Activated CD4-positive, alpha-beta T cell treated with anti-CD3 and anti-CD28 coated beads, Interleukin-2, amount 10 ng/mL, durations not matched to agents 7 days and 5 days (primary cell): Measurements from ENCODE around the gene GSTA1. TPM values are rescaled to one million over a fixed set of nuclear protein-coding genes. Genes with fewer than 3 reads are reported as not detected.
"Not testable (repeated sequence)": the region's sequence is repeated elsewhere in the genome, so short reads cannot be mapped to it uniquely, and the experiment has no call there.

Experiments used
- CTCF ChIA-PET: fragments of 350-600 bp; sonication (Branson Sonifier 250); formaldehyde crosslinking; loops from one replicate; lab custom pipeline; 2021; ENCODE audit warnings: antibody characterized with exemption; lab: Charles Lee
- POLR2A ChIA-PET: fragments of 350-600 bp; sonication (Branson Sonifier 250); formaldehyde crosslinking; loops from one replicate; lab custom pipeline; 2021; ENCODE audit warnings: antibody characterized with exemption; lab: Charles Lee
- DNase-seq: peaks from one replicate; pipeline ENCODE4 v3.0.0-alpha.2; 2020
- H3K27ac Mint-ChIP-seq: one replicate; pipeline ENCODE4 v1.8.0; 2021; ENCODE audit warnings: mild to moderate bottlenecking, moderate library complexity, mixed read lengths
- H3K27me3 Mint-ChIP-seq: one replicate; pipeline ENCODE4 v1.8.0; 2021; ENCODE audit warnings: mixed read lengths
- H3K36me3 Mint-ChIP-seq: one replicate; pipeline ENCODE4 v1.8.0; 2021; ENCODE audit warnings: low read depth, mixed read lengths
- H3K4me1 Mint-ChIP-seq: one replicate; pipeline ENCODE4 v1.8.0; 2021; ENCODE audit warnings: mixed read lengths
- H3K4me3 Mint-ChIP-seq: one replicate; pipeline ENCODE4 v1.8.0; 2021; ENCODE audit warnings: mild to moderate bottlenecking, moderate library complexity, mixed read lengths
- H3K9me3 Mint-ChIP-seq: one replicate; pipeline ENCODE4 v1.8.0; 2021; ENCODE audit warnings: mixed read lengths
- total RNA-seq, 2 experiments: library from RNA; stranded (reverse); gene quantifications; one replicate each; pipeline ENCODE4 v1.2.3, GENCODE V29; 2021

The GSTA1 gene
- total RNA-seq, 2 experiments from 2014 or later: not detected

DNA sequence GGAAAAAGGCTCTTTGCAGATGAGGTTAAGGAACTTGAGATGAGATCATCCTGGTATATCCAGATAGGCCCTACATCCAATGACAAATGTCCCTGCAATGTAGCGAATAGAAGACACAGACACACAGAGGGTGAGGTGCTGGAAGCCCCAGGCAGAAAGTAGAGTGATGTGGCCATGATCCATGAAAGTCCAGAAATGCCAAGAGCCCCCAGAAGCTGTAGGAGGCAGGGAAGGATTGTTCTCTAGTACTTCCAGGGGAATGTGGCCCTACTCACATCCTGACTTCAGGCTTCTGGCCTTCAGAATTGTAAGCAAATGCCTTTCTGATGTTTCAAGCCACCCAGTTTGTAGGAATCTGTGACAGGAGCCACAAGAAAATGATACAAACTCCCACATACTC, 14.0 kb downstream of the GSTA1 start:
- H3K4me3 Mint-ChIP-seq, H3K9me3 Mint-ChIP-seq, POLR2A ChIA-PET, DNase-seq, CTCF ChIA-PET, H3K36me3 Mint-ChIP-seq, H3K4me1 Mint-ChIP-seq, H3K27ac Mint-ChIP-seq, H3K27me3 Mint-ChIP-seq: not testable (repeated sequence)

DNA sequence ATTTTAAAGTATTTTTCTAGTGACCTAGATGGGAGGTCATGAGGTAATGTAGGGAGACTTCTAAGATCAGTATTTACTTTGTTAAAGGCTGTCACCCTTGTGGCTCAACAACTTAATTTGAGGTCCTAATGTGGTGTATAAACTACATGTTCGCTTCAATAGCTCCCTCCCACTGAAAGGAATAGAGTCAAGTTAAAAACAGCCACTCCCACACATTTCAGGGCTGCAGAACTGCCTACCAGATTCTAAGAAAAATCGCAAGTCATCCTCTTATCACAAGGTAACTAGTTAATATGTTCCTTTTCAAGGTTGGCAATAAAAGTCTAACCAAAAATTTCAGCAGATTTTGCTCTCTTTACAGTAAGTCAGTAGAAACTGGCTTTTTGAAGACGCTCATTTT, 15.1 kb downstream of the GSTA1 start:
- Mint-ChIP-seq H3K36me3 (no peaks in the 10 kb centered on the region), H3K4me1 (no peaks in the 10 kb centered on the region), H3K27ac (no peak overlapping the region), H3K4me3 (no peak overlapping the region), H3K9me3 (no peaks in the 10 kb centered on the region), H3K27me3 (peaks cover 2% of the 10 kb centered on the region)
- ChIA-PET POLR2A (no interaction called here), CTCF (no interaction called here)
- DNase-seq: no peak

DNA sequence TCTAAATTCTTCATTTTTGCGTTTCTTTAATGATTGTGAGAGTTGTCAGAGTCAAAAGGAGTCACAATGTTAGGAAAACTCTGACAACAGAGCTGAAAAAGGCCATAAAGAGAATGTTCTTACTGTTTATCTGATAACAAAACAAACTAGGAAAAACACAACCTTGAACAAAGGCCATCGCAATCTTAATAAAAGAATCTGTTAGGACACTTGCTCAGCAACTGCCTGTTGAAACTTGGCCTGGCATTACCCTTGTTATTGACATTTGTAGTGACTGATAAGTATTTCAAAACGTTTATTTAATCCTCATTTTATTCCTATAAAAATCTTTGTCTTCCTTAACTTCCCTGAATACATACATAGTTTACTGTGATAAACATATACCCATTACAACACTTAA, 15.7 kb downstream of the GSTA1 start:
- H3K4me3 Mint-ChIP-seq: no peak overlapping the region
- no peak overlapping the region for H3K27ac Mint-ChIP-seq
- no peaks in the 10 kb centered on the region for H3K36me3 Mint-ChIP-seq
- no peaks in the 10 kb centered on the region for H3K4me1 Mint-ChIP-seq
- no peak for DNase-seq
- POLR2A ChIA-PET: no interaction called here
- H3K27me3 Mint-ChIP-seq: peaks cover 2% of the 10 kb centered on the region
- CTCF ChIA-PET: no interaction called here
- no peaks in the 10 kb centered on the region for H3K9me3 Mint-ChIP-seq

- no peaks in the 10 kb centered on the region for H3K36me3 Mint-ChIP-seq
- no peak overlapping the region for H3K4me3 Mint-ChIP-seq
These were observed 17.2 kb downstream of the GSTA1 start for GRCh38 chr6:52786249-52786956.

DNA sequence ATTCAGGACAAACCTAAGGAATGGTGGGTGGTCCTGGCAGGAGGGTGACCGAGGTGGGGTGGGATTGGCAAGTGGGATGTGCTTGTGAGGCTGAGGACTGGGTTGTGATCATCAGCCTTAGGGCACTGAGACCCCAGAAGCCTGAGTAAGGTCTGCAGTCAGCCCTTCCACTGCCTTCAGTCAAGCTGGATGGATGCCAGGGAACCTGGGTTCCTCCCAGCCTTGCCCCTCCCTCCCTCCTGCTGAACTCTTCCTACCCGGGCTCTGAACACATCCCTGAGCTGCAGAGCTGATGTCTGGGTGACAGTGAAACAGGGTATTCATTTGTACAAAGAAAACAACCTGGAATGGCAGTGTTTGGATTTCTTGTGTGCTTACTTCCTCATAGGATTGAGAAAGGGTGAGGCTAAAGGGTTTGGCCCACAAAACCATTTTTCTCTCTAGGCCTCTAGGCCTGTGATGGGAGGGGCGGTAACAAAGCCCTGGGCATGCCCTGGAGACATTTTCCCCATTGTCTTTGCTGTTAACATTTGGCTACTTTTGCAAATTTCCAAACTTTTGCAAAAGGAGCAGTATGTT, 20.8 kb downstream of the GSTA1 start:
- H3K27ac Mint-ChIP-seq, DNase-seq, POLR2A ChIA-PET, H3K9me3 Mint-ChIP-seq, H3K27me3 Mint-ChIP-seq, H3K4me3 Mint-ChIP-seq, H3K4me1 Mint-ChIP-seq, H3K36me3 Mint-ChIP-seq: not testable (repeated sequence)
- CTCF ChIA-PET: interaction anchor here (0.6 kb wide), 1 partner anchor 212 kb away, joined by 3 read pairs; the partner anchor contains the start of gene GSTA4

More at GRCh38 chr6:52786249-52786956, 17.2 kb downstream of the GSTA1 start:
- ChIA-PET CTCF (no interaction called here), POLR2A (no interaction called here)
- H3K4me1 Mint-ChIP-seq: no peaks in the 10 kb centered on the region
- H3K27me3 Mint-ChIP-seq: peaks cover 2% of the 10 kb centered on the region
- no peak overlapping the region for H3K27ac Mint-ChIP-seq
- DNase-seq: no peak
- no peaks in the 10 kb centered on the region for H3K9me3 Mint-ChIP-seq

DNA sequence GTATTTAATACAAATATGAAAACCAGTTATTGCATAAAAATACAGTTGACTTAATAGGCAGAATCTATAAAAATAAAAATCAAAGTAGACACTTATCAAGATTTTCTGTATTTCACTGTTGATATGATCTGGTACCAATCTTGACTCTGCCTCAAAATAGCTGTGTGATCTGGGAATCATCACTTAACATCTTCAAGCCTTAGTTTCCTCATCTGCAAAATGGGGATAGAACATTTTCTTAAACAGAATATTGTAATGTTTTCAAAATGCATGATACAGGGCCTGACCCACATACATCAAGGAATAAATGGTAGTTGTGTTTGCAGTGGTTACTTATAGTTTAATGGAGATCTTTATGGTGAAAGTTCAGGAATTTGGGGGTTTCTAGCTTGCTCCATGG, 21.4 kb downstream of the GSTA1 start:
- H3K4me1 Mint-ChIP-seq, CTCF ChIA-PET, H3K27me3 Mint-ChIP-seq: not testable (repeated sequence)

DNA sequence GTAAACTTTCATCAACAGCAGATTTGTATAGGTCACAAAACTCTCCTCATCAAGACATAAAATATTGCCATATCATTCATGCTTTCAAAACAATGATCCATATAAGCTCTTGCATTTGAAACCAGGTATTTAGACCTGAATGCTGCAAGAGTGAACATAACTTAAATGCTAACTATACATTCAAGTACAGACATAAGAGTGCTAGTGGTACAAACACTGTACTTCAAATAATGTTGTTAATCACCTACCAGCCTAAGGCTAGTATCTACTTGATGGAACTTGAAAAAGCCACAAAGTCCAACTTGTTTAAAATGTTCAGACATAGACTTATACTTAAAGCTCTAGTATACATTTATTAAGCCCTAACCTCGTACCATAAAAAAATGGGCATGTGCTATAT, 24.4 kb downstream of the GSTA1 start:
- H3K27ac Mint-ChIP-seq: no peak overlapping the region

More for the DNA sequence above, 21.4 kb downstream of the GSTA1 start:
- H3K9me3 Mint-ChIP-seq, POLR2A ChIA-PET, DNase-seq, H3K4me3 Mint-ChIP-seq, H3K36me3 Mint-ChIP-seq, H3K27ac Mint-ChIP-seq: not testable (repeated sequence)

GRCh38 chr6:52776711-52777351, 26.8 kb downstream of the GSTA1 start:
- H3K9me3 Mint-ChIP-seq, POLR2A ChIA-PET, H3K27me3 Mint-ChIP-seq, CTCF ChIA-PET, H3K36me3 Mint-ChIP-seq, DNase-seq, H3K4me3 Mint-ChIP-seq, H3K27ac Mint-ChIP-seq, H3K4me1 Mint-ChIP-seq: not testable (repeated sequence)

More for the DNA sequence above, 24.4 kb downstream of the GSTA1 start:
- H3K4me1 Mint-ChIP-seq: no peaks in the 10 kb centered on the region
- no peak overlapping the region for H3K4me3 Mint-ChIP-seq
- H3K9me3 Mint-ChIP-seq: no peaks in the 10 kb centered on the region
- DNase-seq: no peak
- ChIA-PET CTCF (no interaction called here), POLR2A (no interaction called here)
- H3K36me3 Mint-ChIP-seq: no peaks in the 10 kb centered on the region
- peaks cover 9% of the 10 kb centered on the region for H3K27me3 Mint-ChIP-seq

GRCh38 chr6:52769399-52769798, 34.2 kb downstream of the GSTA1 start:
- H3K4me3 Mint-ChIP-seq, CTCF ChIA-PET, POLR2A ChIA-PET: not testable (repeated sequence)

GRCh38 chr6:52767658-52768057, 36.0 kb downstream of the GSTA1 start:
- H3K27me3 Mint-ChIP-seq, H3K9me3 Mint-ChIP-seq, DNase-seq, H3K4me1 Mint-ChIP-seq, H3K27ac Mint-ChIP-seq, H3K36me3 Mint-ChIP-seq, CTCF ChIA-PET, H3K4me3 Mint-ChIP-seq, POLR2A ChIA-PET: not testable (repeated sequence)

More at GRCh38 chr6:52769399-52769798, 34.2 kb downstream of the GSTA1 start:
- not testable (repeated sequence) for H3K27me3 Mint-ChIP-seq, H3K36me3 Mint-ChIP-seq, H3K4me1 Mint-ChIP-seq, H3K9me3 Mint-ChIP-seq, H3K27ac Mint-ChIP-seq, DNase-seq

DNA sequence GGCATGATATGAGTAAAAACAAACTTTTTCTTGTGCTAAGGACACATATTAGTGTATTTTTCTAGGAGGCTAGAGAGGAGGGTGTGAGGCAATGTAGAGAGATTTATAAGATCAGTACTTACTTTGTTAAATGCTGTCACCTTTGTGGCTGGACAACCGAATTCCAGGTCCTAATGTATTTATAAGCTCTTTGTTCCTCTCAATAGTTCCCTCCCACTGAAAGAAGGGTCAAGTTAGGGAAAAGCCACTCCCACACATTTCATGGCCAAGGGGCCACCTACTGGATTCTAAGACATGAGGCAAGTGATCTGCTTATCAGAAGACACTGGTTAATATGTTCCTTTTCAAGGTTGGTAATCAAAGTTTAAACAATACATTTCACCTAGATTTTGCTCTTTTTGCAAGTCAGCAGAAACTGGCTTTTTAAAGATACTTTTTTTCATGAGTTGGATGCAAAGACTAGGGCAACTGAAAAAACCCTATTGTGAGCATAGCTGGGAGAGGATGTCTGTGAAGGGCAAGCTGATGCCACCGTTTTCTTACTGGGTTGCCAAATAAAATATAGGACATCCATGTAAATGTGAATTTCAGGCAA, 40.2 kb downstream of the GSTA1 start, which contains the start of gene GSTA2:
Gene GSTA2 (minus strand): TSS at position 154 of the 595 bp plus-strand sequence. CDS start 5,528 bp downstream, outside the sequence.
- H3K4me1 Mint-ChIP-seq, H3K4me3 Mint-ChIP-seq, H3K36me3 Mint-ChIP-seq, H3K27ac Mint-ChIP-seq, H3K27me3 Mint-ChIP-seq, DNase-seq, CTCF ChIA-PET, H3K9me3 Mint-ChIP-seq, POLR2A ChIA-PET: not testable (repeated sequence)

DNA sequence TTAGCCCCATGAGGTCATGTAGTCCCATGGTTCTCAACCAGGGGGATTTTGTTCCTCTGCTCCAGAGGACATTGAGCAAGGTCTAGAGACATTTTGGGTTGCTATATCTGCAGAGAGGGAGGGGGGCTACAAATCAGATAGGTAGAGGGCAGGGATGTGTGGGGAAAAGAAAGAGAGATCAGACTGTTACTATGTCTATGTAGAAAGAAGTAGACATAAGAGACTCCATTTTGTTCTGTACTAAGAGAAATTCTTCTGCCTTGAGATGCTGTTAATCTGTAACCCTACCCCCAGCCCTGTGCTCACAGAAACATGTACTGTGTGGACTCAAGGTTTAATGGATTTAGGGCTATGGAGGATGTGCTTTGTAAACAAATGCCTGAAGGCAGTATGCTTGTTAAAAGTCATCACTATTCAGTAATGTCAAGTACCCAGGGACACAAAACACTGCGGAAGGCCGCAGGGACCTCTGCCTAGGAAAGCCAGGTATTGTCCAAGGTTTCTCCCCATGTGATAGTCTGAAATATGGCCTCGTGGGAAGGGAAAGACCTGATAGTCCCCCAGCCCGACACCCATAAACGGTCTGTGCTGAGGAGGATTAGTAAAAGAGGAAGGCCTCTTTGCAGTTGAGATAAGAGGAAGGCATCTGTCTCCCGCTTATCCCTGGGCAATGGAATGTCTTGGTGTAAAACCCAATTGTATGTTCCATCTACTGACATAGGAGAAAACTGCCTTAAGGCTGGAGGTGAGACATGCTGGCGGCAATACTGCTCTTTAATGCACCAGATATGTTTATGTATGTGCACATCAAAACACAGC, 41.7 kb downstream of the GSTA1 start:
- DNase-seq, CTCF ChIA-PET, H3K4me3 Mint-ChIP-seq, H3K4me1 Mint-ChIP-seq, H3K36me3 Mint-ChIP-seq, H3K27ac Mint-ChIP-seq, H3K9me3 Mint-ChIP-seq, POLR2A ChIA-PET, H3K27me3 Mint-ChIP-seq: not testable (repeated sequence)
